IPS DF 4.7 (cell line): Measurements from ENCODE around the gene PGRMC2.
A peak's percentile ranks its signal among the peaks of the same experiment; 100 is the strongest.

Source experiments
- DNase-seq: peaks from one replicate; pipeline ENCODE4 v3.0.0-alpha.2; 2013; ENCODE audit warnings: low spot score; ENCODE audit errors: extremely low read depth

Gene PGRMC2

GRCh38 chr4:128299848-128300247 lies 12.2 kb upstream of the PGRMC2 start:
- DNase-seq: no peak

GRCh38 chr4:128298852-128299251 lies 11.2 kb upstream of the PGRMC2 start:
- DNase-seq: no peak

- DNase-seq: no peak
Measured at GRCh38 chr4:128298146-128298758, 10.6 kb upstream of the PGRMC2 start.

- DNase-seq: no peak
Measured at GRCh38 chr4:128295255-128295654, 7.6 kb upstream of the PGRMC2 start.

GRCh38 chr4:128294464-128294863 lies 6.9 kb upstream of the PGRMC2 start:
- no peak for DNase-seq

GRCh38 chr4:128292349-128292748 lies 4.7 kb upstream of the PGRMC2 start:
- no peak for DNase-seq

GRCh38 chr4:128291096-128291495 lies 3.5 kb upstream of the PGRMC2 start:
- no peak for DNase-seq

GRCh38 chr4:128290526-128290925 lies 2.9 kb upstream of the PGRMC2 start:
- no peak for DNase-seq

GRCh38 chr4:128289523-128290158 lies 2.0 kb upstream of the PGRMC2 start:
- no peak for DNase-seq

GRCh38 chr4:128288689-128289106 lies 1.1 kb upstream of the PGRMC2 start:
- no peak for DNase-seq

- DNase-seq: peak; percentile 78
Measured at GRCh38 chr4:128287871-128288688, 467 bp upstream of the PGRMC2 start.

GRCh38 chr4:128286474-128287058 lies 1.0 kb downstream of the PGRMC2 start:
- no peak for DNase-seq

GRCh38 chr4:128285085-128285997 lies 2.3 kb downstream of the PGRMC2 start:
- no peak for DNase-seq

- DNase-seq: no peak
Measured at GRCh38 chr4:128284317-128284716, 3.3 kb downstream of the PGRMC2 start.

- DNase-seq: no peak
Measured at GRCh38 chr4:128283071-128283470, 4.5 kb downstream of the PGRMC2 start.

GRCh38 chr4:128282516-128282915 lies 5.1 kb downstream of the PGRMC2 start:
- DNase-seq: no peak

GRCh38 chr4:128281354-128281753 lies 6.3 kb downstream of the PGRMC2 start:
- DNase-seq: no peak

GRCh38 chr4:128279624-128280225 lies 7.9 kb downstream of the PGRMC2 start:
- DNase-seq: no peak

GRCh38 chr4:128277856-128278255 lies 9.8 kb downstream of the PGRMC2 start:
- no peak for DNase-seq

- no peak for DNase-seq
Measured at GRCh38 chr4:128275346-128275745, 12.3 kb downstream of the PGRMC2 start.

GRCh38 chr4:128271551-128271950 lies 16.1 kb downstream of the PGRMC2 start:
- no peak for DNase-seq
